ENCODE data around the gene MTUS2.

The MTUS2 gene

GRCh38 chr13:29024783-29025182, 204.6 kb downstream of the MTUS2 start:
- DNase-seq (ENCODE audit: low spot score) = no peak

GRCh38 chr13:29028868-29029267, 208.7 kb downstream of the MTUS2 start:
- no peak for DNase-seq (ENCODE audit: low spot score)

- no peak for DNase-seq (ENCODE audit: low spot score)
Observed at GRCh38 chr13:29038700-29039099, 218.6 kb downstream of the MTUS2 start.

- DNase-seq (ENCODE audit: low spot score) = no peak
Observed at GRCh38 chr13:29039212-29039611, 219.1 kb downstream of the MTUS2 start.

- DNase-seq (ENCODE audit: low spot score) = no peak
Observed at GRCh38 chr13:29046588-29046987, 226.4 kb downstream of the MTUS2 start.

- no peak for DNase-seq (ENCODE audit: low spot score)
Observed at GRCh38 chr13:29049524-29049923, 229.4 kb downstream of the MTUS2 start.

GRCh38 chr13:29050719-29051118, 230.6 kb downstream of the MTUS2 start:
- no peak for DNase-seq (ENCODE audit: low spot score)

GRCh38 chr13:29059800-29060199, 239.7 kb downstream of the MTUS2 start:
- DNase-seq (ENCODE audit: low spot score) = no peak

GRCh38 chr13:29065142-29065541, 245.0 kb downstream of the MTUS2 start:
- no peak for DNase-seq (ENCODE audit: low spot score)

- DNase-seq (ENCODE audit: low spot score) = no peak
Observed at GRCh38 chr13:29067306-29067945, 247.3 kb downstream of the MTUS2 start.

GRCh38 chr13:29073755-29074154, 253.6 kb downstream of the MTUS2 start:
- DNase-seq (ENCODE audit: low spot score) = no peak

GRCh38 chr13:29077051-29077813, 257.1 kb downstream of the MTUS2 start:
- no peak for DNase-seq (ENCODE audit: low spot score)

- DNase-seq (ENCODE audit: low spot score) = peak; percentile 17
Observed at GRCh38 chr13:29081036-29081435, 260.9 kb downstream of the MTUS2 start.

GRCh38 chr13:29081697-29082440, 261.7 kb downstream of the MTUS2 start:
- DNase-seq (ENCODE audit: low spot score) = no peak

- DNase-seq (ENCODE audit: low spot score) = no peak
Observed at GRCh38 chr13:29099781-29100406, 279.8 kb downstream of the MTUS2 start.

GRCh38 chr13:29100758-29101157, 280.6 kb downstream of the MTUS2 start:
- no peak for DNase-seq (ENCODE audit: low spot score)

GRCh38 chr13:29101409-29101808, 281.3 kb downstream of the MTUS2 start:
- no peak for DNase-seq (ENCODE audit: low spot score)

GRCh38 chr13:29101905-29102304, 281.8 kb downstream of the MTUS2 start:
- DNase-seq (ENCODE audit: low spot score) = no peak

- DNase-seq (ENCODE audit: low spot score) = no peak
Observed at GRCh38 chr13:29103065-29103800, 283.1 kb downstream of the MTUS2 start.

GRCh38 chr13:29104461-29104860, 284.3 kb downstream of the MTUS2 start:
- no peak for DNase-seq (ENCODE audit: low spot score)

- DNase-seq (ENCODE audit: low spot score) = no peak
Observed at GRCh38 chr13:29105779-29106178, 285.6 kb downstream of the MTUS2 start.

GRCh38 chr13:29106651-29107050, 286.5 kb downstream of the MTUS2 start:
- DNase-seq (ENCODE audit: low spot score) = no peak
